Retina (tissue), 1 donor: ENCODE data around the gene VSIG10L2.
"Not testable (repeated sequence)": the region's sequence is repeated elsewhere in the genome, so short reads cannot be mapped to it uniquely, and the experiment has no call there.

Source experiments
- DNase-seq: peaks from one replicate; pipeline ENCODE4 v3.0.0-alpha.2; 2016

The VSIG10L2 gene

DNA sequence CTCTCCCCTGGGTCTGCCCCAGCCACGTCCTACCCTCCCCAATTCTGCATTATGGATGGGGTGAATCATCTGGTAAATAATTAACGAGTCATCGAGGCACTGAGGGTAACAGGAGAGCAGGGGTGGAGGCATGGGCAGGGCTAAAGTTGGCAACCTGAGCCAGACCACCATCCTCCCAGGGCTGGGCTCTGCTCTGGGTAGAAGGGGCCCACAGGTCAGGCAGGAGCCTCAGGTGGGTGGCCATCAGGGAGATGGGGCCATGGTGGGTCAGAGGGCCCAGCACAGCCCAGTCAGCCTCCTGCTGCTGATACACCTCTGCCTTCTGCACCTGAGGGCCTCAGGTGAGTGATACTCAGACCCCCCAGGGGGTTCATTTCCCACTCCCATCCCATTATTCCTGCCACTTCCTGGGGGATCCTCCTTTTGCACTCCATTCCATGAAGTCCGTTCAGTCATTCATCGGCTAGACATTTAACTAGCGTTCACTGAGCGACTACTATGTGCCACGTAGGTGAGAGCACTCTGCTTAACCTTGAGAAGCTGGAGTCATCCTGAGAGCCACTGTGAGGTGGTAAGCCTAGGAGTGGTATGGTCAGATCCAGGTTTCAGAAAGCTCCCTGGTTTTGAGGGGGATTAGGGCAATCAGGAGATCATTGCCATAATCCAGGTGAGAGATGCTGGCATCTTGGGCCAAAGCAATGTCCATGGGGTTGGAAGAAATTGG is at the start of gene VSIG10L2:
Gene VSIG10L2, plus strand, starts transcription at position 248 of the 724 bp plus-strand sequence. Its CDS starts 12 bp downstream, at position 260.
- no peak for DNase-seq

DNA sequence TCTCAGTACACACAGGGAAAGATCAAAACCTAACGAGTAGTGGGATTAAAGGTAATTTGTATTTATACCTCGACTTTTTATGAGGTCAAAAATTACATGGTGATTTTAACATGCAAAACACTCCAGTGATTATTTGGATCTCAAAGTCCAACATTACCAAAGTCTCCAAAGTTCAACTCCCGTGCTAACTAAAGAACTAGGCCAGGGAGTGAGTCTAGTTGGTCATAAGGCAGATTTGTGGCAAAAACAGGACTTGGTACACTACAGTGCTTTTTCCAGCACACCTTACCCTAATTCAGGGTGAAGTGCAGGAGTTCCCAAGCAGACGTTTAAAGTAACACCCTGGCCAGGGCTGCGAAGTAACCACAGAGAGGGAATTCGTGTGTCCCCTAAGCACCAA is 44.0 kb upstream of the VSIG10L2 start:
- no peak for DNase-seq

DNA sequence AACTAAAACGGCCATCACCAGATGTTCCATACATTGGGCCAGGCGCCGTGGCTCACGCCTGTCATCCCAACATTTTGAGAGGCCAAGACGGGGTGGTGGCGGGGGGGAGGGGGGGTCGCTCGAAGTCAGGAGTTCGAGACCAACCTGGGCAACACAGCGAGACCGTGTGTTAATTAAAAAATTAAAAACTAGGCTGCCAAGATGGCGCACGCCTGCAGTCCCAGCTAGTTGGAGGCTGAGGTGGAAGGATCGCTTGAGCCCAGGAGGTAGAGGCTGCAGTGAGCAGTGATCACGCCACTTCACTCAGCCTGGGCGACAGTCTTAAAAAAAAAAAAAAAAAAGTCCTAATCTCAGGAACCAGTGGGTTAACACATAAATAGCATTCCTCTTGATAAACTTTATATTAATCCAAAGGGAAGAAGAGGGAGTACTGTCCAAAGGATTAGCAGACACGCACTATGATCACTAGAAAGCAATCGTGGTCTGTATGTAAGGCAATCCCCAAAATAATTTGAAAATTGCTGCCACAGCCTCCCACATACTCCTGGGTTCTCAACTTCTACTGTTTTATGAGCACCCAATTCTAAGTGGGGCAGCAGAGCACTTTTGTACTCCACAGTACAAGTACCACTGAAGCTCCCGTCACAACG is 43.4 kb upstream of the VSIG10L2 start:
- DNase-seq: no peak

- peak; percentile 88 for DNase-seq
Measured at GRCh38 chr11:125902927-125903710, 42.7 kb upstream of the VSIG10L2 start, which contains the start of gene PUS3. PUS3 (minus strand) TSS chr11:125903206; CDS start chr11:125896284, 6,922 bp downstream.

DNA sequence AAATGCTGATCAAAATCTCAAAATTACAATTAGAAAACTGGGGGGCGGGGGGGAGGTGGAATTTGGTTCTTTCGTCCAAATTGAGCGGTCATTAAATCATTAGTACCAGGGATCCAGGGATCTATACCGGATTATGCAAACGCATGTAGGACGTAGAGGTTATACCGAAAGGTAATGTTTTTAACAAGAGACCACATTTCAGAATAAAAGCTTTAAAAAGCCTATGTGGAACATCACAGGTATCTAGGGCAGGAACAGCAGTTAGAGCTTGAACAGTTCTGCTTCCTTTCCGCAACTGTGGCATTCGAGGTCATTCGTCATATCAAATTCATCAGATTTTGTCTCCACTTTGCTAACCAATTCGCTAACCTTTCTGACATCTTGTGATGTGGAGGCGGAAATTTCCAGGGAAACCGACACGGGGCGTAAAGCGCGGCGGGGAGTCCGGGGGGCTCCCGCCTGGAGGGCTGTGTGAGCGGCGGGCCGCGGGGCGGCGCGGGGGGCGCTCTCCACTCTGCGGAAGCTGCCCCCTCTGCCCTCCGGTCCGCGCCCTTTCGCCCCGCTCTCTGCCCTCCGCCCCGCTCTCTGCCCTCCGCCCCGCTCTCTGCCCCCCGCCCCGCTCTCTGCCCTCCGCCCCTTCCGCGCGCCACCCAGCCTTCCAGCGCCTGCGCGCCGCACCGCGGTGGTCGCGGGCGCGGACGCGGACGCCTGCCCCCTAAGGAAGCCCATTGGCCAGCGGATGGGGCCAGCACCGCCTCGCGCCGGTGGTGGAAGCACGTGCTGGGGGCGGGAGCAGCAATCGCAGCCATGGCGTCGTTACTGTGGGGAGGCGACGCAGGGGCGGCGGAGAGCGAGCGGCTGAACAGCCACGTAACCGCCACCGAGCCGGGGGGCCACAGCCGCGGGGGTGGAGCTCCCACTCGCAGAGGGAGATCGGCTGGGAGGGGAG is 41.9 kb upstream of the VSIG10L2 start, which contains the start of gene DDX25:
Gene DDX25, plus strand, starts transcription at position 798 of the 949 bp plus-strand sequence. Its CDS starts 10 bp downstream, at position 808.
- DNase-seq: peak; percentile 83

GRCh38 chr11:125904678-125905077 is 41.2 kb upstream of the VSIG10L2 start:
- DNase-seq: no peak

DNA sequence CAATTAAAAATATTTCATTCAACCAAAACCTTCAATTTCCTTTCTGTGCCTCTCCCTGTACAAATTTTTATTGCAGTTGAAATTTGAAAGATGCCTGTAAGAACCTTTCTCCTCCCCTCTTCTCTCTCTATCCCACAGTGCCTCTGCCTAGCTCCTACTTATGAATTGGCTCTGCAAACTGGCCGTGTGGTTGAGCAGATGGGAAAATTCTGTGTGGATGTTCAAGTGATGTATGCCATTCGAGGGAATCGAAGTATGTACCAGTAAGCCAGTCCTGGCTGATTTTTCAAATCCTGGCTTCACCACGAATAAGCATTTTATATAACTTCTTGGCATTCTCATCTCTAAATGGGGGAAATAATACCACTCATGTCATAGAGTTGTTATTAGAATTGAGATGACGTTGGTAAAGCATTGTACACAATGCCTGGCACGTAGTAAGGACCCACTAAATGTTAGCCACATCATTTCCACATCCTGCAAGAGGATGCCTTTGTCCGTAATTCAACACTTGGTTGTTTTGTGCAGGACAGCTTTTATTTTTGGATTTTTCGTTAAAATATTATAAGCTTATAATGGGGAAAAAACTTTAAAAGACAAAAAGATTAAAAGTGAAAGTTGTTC is 35.5 kb upstream of the VSIG10L2 start:
- no peak for DNase-seq

DNA sequence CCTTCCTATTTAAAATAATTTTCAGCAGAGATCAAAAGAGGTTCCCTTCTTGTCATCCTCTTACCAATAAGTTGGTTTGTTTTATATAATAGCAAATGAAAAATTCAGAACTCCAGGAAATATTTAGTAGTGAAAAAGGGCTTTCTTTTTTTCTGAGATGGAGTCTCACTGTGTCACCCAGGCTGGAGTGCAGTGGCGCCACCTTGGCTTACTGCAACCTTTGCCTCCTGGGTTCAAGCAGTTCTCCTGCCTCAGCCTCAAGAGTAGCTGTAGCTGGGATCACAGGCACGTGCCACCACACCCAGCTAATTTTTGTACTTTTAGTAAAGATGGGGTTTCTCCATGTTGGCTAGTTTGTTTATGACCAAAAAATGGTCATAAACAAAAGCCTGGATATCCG is 31.2 kb upstream of the VSIG10L2 start:
- not testable (repeated sequence) for DNase-seq

GRCh38 chr11:125916683-125917347 is 29.0 kb upstream of the VSIG10L2 start:
- DNase-seq: no peak

DNA sequence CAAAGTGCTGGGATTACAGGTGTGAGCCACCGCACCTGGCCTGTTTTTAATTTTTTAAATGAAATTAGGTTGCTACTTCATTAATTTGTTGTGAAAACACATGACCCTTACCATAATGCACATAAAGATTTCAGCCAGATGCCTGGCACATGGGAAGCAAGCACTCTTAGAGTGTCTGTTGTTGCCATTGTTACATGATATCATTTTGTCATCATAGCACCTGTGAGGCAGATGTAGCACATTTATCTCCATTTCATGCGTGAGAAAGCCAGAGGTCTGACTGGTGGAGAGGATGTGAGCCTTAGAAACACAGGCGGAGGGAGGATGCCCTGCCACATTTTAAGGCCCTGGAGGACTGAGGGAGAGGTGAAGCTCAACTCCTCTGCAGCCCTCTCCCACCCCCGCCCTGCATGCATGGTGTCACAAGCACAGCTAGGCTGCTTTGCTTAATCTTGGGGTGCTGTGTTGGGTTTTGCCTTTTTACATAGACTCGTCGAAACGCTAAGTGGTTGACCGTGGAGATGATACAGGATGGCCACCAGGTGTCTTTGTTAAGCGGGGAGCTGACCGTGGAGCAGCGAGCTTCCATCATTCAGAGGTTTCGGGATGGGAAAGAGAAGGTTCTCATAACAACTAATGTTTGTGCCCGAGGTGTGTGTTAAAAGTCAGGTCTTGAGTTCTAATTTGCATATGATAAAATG is 27.6 kb upstream of the VSIG10L2 start:
- no peak for DNase-seq

GRCh38 chr11:125921042-125921441 is 24.8 kb upstream of the VSIG10L2 start:
- no peak for DNase-seq

DNA sequence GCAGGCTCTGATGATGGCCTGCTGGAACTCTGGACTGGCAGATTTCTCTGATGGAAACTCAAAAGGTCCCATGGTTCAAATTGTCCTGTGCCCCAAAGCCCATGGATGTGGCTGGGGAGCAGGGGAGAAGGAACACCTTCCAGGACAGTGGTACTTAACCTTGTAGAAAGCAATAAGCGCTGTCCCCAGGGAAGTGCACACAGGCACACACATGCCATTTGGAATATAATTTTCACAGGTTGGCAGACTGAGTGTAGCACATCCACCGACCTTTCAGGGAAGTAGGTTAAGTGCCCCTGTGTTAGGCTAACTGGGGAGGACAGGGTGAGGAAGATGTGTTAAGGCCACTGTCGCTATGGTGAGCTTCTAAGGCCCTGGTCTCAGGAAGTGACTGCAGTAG is 23.7 kb upstream of the VSIG10L2 start:
- DNase-seq: no peak

DNA sequence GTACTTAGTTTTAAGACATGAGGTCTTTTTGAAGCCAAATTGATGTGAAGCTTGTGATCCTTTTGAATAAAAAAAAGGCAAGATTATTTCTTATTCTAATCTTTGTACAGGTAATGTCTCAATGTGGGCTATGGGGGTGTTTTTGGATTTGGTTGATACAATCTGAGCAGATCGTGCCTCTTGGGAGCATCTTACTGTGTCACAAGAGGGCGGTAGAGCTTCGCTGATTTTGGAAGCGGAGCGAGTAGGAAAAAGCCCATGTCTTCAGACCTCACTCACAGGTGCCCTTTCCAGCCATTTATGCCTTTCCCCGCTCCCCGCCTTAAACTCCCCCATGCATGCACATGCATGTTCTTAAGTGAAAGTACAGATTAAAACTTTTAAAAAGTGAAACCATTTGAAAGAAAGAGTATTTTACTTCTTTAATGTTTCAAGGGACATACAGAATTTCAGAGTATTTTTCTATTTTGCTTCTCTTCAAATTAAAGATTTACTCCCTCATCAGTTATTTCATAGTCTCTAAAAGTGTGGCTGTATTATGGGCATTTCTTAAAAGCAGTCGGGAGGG is 22.7 kb upstream of the VSIG10L2 start:
- DNase-seq: peak; percentile 72

DNA sequence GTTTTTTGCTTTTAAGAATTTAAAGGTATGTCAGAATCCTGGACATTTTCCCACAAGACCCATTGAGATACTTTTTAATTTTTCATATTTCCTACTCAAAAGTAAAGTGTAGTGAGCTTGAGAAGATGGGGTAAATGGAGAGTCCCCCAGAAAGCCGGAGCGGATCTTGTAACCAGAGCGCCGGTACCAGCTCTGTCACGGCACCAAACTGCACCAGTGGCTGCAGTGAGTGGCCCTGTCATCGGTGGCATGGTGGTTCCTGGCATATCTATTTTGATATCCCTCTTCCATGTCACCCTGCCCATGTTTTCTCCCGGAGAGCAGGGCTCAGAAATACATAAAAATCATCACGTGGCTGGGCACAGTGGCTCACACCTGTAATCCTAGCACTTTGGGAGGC is 22.2 kb upstream of the VSIG10L2 start:
- DNase-seq: no peak

DNA sequence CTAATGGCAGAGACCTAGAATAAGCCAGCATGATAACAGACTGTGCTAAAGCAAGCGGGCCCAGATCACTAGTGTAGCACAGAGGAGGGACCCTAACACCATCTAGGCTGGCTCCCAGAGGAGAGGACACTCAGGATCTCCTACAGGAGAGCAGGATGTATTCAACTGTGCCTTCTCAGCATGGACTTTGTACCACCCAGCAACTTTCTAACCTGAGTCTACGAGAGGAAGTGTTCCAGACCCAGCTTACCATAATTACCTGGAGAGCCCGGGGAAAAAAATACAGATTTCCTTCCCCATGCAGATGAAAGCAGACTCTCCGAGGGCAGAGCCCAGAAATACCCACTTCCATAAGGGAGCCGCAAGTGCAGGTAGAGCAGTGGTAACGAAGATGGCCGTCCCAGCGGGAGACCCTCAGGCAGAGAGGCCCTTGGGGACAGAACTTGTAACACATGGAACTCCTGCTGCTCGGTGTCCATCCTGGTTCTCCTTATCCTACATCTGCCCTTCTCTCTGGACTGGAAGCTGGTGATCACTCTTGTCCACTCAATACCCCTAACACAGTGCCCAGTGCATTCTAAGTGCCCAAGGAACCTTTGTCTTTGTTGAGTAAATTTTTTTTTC is 21.3 kb upstream of the VSIG10L2 start:
- DNase-seq: no peak

- no peak for DNase-seq
Measured at GRCh38 chr11:125925247-125925740, 20.6 kb upstream of the VSIG10L2 start.

GRCh38 chr11:125925804-125926203 is 20.0 kb upstream of the VSIG10L2 start:
- no peak for DNase-seq

DNA sequence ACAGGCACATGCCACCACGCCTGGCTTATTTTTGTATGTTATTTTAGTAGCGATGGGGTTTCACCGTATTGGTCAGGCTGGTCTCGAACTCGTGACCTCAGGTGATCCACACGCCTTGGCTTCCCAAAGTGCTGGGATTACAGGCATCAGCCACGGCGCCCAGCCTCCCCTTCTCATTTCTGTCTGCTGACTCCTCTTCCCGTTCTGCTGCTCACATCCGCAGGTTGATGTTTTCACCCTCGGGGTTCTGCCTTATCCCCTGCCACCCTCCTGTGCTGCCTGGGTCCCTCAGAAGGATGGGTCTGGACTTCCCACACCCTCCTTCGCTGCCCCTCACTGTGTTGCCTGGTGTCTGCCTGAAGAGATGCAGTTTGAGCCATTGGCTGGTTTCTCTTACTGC is 19.2 kb upstream of the VSIG10L2 start:
- DNase-seq: no peak

GRCh38 chr11:125929445-125930075 is 16.3 kb upstream of the VSIG10L2 start:
- no peak for DNase-seq
